ENCODE results near the gene COASY. TPM values are rescaled to one million over a fixed set of nuclear protein-coding genes. Genes with fewer than 3 reads are reported as not detected.
A peak's percentile ranks its signal among the peaks of the same experiment; 100 is the strongest.

Gene COASY
- total and polyA plus RNA-seq, 4 donors, result 25.9 to 93.2 (median 64.3) TPM

DNA sequence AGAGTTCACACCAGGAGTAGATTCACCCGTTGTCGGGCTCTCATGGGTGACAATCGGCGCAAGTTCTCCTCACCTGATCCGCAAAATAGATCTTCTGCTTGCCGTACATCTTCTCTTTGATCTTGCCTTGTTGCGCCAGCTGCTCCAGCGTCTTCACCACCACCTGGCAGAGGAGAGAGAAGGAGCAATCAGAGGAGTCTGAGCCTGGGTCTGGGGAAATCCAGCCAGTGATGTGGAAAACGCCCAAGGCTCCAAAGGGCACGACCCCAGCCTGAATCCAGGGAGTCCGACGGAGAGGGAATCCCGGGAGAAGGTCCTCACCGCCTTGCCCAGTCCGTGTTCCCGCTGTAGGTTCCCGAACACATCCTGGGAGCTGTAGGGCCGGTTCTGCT is 15.2 kb downstream of the COASY start:
- H3K27me3 ChIP-seq (ENCODE audit: control insufficient read depth in 3 of 3, insufficient read depth in 3 of 3, low read length in 2 of 3), result no peaks in the 10 kb centered on the region
- DNase-seq, result no peak
- peak overlapping the region; percentile 38 to 82 for H3K27ac ChIP-seq (ENCODE audit: low read depth in 1 of 2, low read length in 1 of 2)
- no peak for ATAC-seq (ENCODE audit: insufficient read depth, low FRiP score)
- H3K4me3 ChIP-seq, result peak overlapping the region; percentile 23
- H3K36me3 ChIP-seq (ENCODE audit: control insufficient read depth in 4 of 4, insufficient read depth in 4 of 4, low read length in 4 of 4), result peaks cover 22 to 42% (median 32%) of the 10 kb centered on the region in 4 donors
- WGBS, 2 donors, result 11 to 12% methylated on average over 18 of the region's 18 CpGs
- H3K9me3 ChIP-seq (ENCODE audit: control insufficient read depth in 4 of 4, insufficient read depth in 3 of 4, low read length in 3 of 4), result no peaks in the 10 kb centered on the region
- TF ChIP-seq, protein P1, sequence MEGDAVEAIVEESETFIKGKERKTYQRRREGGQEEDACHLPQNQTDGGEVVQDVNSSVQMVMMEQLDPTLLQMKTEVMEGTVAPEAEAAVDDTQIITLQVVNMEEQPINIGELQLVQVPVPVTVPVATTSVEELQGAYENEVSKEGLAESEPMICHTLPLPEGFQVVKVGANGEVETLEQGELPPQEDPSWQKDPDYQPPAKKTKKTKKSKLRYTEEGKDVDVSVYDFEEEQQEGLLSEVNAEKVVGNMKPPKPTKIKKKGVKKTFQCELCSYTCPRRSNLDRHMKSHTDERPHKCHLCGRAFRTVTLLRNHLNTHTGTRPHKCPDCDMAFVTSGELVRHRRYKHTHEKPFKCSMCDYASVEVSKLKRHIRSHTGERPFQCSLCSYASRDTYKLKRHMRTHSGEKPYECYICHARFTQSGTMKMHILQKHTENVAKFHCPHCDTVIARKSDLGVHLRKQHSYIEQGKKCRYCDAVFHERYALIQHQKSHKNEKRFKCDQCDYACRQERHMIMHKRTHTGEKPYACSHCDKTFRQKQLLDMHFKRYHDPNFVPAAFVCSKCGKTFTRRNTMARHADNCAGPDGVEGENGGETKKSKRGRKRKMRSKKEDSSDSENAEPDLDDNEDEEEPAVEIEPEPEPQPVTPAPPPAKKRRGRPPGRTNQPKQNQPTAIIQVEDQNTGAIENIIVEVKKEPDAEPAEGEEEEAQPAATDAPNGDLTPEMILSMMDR (IDR thresholded peaks at IDR 0.05; ENCODE audit: control extremely low read depth, extremely low read depth), result no peak
- H3K9ac ChIP-seq (ENCODE audit: insufficient read depth in 1 of 2, low read length in 2 of 2), result peak overlapping the region in 1 of 2 donors; percentile 53
- H3K4me1 ChIP-seq (ENCODE audit: control insufficient read depth in 5 of 5, insufficient read depth in 5 of 5, low read length in 5 of 5), result peaks cover 0 to 23% (median 11%) of the 10 kb centered on the region in 5 donors

DNA sequence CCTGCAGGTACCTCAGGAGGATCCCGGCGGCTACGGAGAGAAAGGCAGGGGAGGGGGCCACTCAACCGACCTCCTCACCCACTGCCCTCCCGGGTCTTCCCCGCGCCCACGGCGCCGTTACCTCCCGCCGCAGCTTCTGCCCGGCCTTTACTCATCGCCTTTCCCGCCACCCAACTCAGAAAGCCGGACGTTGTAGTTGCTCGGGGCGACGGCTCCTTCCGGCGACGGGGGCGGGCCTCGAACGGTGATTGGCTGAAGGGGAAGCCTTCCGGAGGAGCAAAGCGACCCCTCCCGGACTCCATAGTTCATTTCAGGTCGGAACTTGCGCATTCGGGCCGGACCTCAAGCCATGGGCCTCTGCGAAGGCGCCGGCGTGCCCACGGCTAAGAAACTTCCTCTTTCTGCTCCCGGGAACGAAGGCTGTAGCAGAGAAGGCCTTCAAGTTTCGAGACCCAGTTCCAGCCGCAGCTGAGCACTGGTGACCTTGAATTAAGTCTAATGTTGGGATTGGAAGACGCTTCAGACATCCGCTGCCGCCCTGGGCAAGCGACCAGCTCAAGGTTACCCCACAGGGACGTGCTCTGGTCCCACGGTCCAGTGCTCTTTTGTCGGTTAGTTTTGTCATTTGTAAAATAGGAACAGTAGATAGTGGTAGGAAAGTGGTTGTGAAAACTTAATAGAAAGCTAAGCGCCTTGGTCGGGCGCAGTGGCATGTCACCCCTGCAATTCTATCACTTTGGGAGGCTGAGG is 15.8 kb downstream of the COASY start, which contains the start of gene PSMC3IP:
TSS of gene PSMC3IP (minus strand) at position 198 of the 750 bp plus-strand sequence. CDS start at position 155, 43 bp downstream.
- H3K9ac ChIP-seq (ENCODE audit: insufficient read depth in 1 of 2, low read length in 2 of 2), result peak within 1 kb of the TSS; percentile 16 to 53
- H3K36me3 ChIP-seq (ENCODE audit: control insufficient read depth in 4 of 4, insufficient read depth in 4 of 4, low read length in 4 of 4), result peaks cover 25 to 42% (median 33%) of the 10 kb centered on the region in 4 donors
- peak within 1 kb of the TSS; percentile 65 for H3K4me3 ChIP-seq
- peaks cover 0 to 23% (median 11%) of the 10 kb centered on the region in 5 donors for H3K4me1 ChIP-seq (ENCODE audit: control insufficient read depth in 5 of 5, insufficient read depth in 5 of 5, low read length in 5 of 5)
- H3K27ac ChIP-seq (ENCODE audit: low read depth in 1 of 2, low read length in 1 of 2), result peak within 1 kb of the TSS; percentile 85 to 89
- TF ChIP-seq, protein P1 (IDR thresholded peaks at IDR 0.05; ENCODE audit: control extremely low read depth, extremely low read depth), result no peak
- DNase-seq (peak; percentile 95 to 97 (median 96)), ATAC-seq (ENCODE audit: insufficient read depth, low FRiP score) (peak; percentile 94)
- H3K9me3 ChIP-seq (ENCODE audit: control insufficient read depth in 4 of 4, insufficient read depth in 3 of 4, low read length in 3 of 4), result no peaks in the 10 kb centered on the region
- no peaks in the 10 kb centered on the region for H3K27me3 ChIP-seq (ENCODE audit: control insufficient read depth in 3 of 3, insufficient read depth in 3 of 3, low read length in 2 of 3)
- WGBS, 2 donors, result 0% methylated on average over 50 to 52 of the region's 52 CpGs

DNA sequence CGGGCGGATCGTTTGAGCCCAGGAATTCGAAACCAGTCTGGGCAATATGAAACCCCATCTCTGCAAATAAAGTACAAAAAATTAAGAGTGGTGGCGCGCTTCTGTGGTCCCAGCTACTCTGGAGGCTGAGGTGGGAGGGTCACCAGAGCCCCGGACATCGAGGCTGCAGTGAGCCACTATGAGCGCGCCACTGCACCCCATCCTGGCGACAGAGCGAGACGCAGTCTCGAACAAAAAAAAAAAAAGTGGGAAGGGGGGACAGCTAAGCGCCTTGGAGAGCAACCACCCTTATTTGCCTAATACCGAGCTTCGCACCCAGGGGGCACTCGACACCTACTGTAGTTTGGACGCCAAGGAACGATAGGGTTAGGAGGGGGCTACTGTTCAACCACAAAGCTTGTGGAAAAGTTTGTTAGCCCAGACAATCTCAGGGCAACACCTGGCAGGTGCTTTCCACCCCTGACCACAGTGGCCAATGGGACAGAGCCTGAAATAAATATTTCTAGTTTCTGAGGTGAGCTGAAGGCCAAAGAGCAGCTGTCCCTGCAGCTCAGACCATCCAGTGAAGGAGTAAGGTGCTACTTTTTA is 16.4 kb downstream of the COASY start:
- Histone ChIP-seq H3K36me3 (ENCODE audit: control insufficient read depth in 4 of 4, insufficient read depth in 4 of 4, low read length in 4 of 4) (peaks cover 25 to 42% (median 31%) of the 10 kb centered on the region in 4 donors), H3K9me3 (ENCODE audit: control insufficient read depth in 4 of 4, insufficient read depth in 3 of 4, low read length in 3 of 4) (no peaks in the 10 kb centered on the region), H3K27ac (ENCODE audit: low read depth in 1 of 2, low read length in 1 of 2) (peak overlapping the region; percentile 85 to 89), H3K9ac (ENCODE audit: insufficient read depth in 1 of 2, low read length in 2 of 2) (peak overlapping the region; percentile 16 to 30), H3K4me1 (ENCODE audit: control insufficient read depth in 5 of 5, insufficient read depth in 5 of 5, low read length in 5 of 5) (peaks cover 0 to 23% (median 11%) of the 10 kb centered on the region in 5 donors), H3K4me3 (peak overlapping the region; percentile 65), H3K27me3 (ENCODE audit: control insufficient read depth in 3 of 3, insufficient read depth in 3 of 3, low read length in 2 of 3) (no peaks in the 10 kb centered on the region)
- DNase-seq (peak; percentile 84 to 86 (median 86)), ATAC-seq (ENCODE audit: insufficient read depth, low FRiP score) (peak; percentile 70)
- TF ChIP-seq, protein P1 (IDR thresholded peaks at IDR 0.05; ENCODE audit: control extremely low read depth, extremely low read depth), result peak; percentile 51
- 0% methylated on average over 20 of the region's 20 CpGs for WGBS, 2 donors
